HG03196 (cell line): ENCODE data around the gene IL17A.
"Not testable (repeated sequence)": the region's sequence is repeated elsewhere in the genome, so short reads cannot be mapped to it uniquely, and the experiment has no call there.

Experiments used
- ATAC-seq: cut with Tn5 transposase; IDR thresholded peaks from one replicate; pipeline ENCODE4 v1.9.1; 2021; ENCODE audit not compliant: unreplicated experiment

The IL17A gene

DNA sequence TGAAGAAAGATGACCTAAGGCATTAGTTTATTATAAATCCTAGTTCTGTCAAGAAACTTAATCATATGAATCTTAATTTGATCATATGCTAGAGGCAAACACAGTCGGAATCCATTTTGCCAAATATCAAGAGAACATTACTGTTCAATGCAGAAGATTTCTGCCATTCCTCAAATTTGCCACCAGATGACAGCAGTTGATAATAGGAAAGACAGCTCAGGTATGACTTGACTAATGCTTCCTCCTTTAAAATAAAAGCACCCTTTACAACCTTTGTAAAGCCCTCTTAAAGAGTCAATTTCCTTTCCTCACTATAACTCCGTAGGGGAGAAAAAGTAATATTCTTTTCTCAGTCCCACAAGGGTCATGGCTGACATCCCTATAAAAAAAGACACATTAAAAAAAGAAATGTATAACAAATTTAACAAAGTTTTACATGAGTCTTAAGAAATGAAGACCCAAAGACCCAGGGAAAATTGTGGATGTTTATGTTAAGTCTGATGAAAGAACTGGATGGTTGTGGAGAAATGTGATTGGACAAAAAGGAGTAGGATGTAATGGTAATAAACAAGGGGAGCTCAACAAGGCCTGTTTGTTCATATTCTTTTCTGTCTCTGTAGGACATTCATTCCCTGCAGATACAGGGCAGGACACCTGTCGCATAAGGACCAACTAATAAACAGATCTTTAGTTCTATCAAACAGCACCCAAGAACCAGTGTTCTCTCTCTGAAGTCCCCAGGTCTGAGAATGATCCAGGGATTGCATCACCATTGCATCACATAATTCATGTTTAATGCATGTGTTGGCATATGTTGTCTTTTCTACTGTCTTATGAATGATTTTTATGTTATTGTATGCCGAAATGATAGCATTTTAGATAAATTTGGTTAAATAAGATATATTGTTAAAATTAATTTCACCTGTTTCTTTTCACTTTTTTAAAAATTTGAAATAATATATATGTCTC lies 23.0 kb upstream of the IL17A start:
- peak; percentile 44 for ATAC-seq

DNA sequence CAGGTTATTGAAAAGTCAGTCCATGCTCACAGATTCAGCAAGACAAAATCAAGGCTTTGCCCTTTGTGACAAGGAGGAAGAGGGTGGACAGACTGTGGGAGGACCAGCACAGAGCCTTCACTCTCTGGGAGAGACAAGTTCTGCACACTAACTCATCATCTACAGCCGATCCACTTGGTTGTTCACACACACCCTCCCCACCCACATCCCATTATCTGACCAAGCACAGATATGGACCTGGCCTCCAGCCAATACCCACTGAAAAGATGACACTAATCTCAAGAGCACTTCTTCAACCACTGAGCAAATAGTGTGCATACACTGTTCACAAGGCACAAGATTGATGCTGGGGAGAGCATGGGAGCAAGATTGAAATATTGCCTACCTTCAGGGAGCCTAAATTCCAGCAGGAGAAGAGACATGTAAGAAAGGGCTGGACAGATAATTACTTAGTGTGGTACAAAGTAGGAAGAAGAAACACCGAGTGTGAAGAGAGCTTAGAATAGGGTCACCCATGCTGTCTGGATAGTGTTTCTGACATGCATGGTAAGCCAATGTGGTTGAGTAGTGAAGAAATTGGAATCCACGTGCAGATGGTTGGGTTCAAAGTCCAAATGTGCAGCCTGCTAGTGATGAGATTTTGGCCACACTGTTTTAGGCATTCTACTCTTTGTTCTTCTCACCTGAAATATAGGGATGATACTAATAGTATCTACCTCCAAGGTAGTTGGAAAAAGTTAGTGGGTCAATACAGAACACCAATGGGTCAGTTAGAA lies 21.7 kb upstream of the IL17A start:
- no peak for ATAC-seq

DNA sequence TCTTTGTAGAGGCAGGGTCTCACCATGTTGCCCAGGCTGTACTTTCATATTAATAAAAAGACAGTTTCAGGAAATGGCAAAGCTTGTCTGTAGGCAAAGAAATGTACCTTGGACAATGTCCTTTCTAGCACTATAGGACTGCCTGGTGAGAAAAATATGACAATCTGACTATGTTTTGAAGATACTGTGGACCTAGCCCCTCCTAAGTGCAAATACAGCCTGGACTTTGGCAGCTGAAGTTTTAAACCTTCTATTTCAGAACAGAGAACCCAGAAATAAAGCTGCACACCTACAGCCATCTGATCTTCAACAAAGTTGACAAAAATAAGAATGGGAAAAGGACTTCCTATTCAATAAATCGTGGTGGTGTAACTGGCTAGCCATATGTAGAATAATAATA lies 18.9 kb upstream of the IL17A start:
- no peak for ATAC-seq

DNA sequence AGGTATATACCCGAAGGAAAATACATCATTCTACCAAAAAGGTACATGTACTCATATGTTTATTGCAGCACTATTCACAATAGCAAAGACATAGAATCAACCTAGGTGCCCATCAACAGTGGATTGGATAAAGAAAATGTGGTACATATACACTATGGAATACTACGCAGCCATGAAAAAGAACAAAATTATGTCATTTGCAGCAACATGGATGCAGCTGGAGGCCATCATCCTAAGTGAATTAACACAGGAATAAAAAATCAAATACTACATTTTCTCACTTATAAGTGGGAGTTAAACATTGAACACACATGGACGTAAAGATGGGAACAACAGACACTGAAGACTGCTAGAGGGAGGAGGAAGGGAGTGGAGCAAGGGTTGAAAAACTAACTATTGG lies 17.8 kb upstream of the IL17A start:
- ATAC-seq = not testable (repeated sequence)

DNA sequence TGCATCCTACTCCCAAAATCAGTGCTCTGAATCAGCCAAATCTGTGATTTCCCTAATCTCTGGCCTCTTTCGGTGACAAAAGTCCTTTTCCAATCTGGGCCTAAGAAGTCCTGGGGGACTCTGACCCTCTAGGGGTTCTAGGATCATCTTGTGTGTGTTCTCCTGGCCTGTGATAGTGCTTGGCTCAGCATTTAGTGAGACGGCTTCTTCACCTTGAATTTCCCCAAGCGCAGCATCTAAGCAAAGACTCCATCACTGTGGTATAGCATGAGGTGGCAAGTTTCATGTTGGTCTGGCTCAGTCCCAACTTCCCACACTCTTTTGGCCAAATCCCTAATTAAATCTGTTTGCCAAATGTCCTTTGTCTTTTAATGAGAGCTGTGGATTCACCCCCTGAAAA lies 12.1 kb upstream of the IL17A start:
- ATAC-seq = no peak

DNA sequence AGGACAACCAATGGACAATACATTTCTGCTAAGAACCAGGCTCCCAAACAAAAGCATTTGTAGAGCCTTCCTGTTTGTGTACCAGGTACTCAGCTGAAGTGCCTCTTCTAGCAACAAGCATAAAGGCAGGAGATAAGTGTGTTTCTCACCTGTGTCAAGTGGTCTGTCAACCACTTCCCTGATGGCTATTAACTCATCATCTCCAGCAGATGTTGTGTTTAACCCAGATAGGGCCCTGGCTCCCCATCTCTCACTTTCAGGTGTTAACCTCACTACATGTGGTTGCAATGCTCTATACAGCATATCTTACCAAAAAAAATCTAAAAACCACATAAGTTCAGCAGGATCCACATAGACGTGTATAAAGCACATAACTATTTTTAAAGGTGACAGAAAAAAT lies 9.6 kb upstream of the IL17A start:
- ATAC-seq = peak; percentile 45

DNA sequence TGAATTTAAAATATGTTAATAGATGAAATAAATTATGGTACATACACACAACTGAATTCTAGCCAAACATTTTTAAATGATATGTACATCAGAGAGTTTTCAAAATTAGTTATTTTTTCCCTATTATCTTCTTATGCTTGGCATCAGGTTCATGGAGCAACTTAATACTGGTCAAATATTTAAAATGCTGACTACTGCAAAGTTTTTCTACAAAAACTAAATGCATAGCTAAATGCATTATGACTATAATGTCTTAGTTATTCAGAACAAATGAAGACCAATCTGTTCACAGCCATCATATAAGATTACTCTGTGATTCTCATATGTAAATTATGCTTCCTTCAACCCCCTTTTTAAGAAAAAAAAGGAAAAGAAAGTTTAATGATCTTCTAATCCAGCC lies 8.2 kb upstream of the IL17A start:
- ATAC-seq = no peak

DNA sequence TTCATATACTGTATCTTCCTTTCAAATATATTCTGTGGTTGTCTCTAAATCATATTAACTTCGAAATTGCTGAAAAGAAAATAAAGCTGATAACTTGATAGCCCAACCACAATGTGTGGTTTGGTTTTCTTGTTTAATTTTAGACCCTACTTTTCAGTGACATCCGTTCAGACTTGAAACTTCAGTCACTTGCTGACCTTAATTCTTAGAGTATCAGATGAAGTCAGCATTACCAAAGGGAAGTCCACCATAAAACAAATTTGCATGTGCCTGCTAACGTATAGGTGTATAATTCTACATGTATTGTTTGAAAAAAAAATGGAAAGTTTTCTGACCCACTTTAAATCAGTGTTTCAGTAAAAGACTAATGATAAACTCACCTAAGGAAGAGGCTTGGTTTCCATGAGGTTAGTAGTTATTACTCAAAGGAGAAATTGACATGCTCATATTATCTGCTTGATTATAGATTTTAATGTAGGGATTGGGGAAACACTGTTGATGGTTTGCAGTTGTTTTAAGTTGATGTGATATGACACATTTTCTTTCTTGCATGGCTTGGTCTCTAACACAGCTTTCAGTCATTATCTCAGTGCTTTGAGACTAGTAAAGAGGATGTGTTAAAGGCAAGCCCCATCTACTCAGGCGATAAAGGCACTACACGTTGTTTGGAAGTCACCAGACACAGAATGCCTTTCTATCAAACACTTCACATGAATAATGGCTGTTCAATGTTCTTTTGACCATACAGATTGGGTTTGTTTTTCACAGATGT lies 5.2 kb upstream of the IL17A start:
- ATAC-seq = peak; percentile 65

DNA sequence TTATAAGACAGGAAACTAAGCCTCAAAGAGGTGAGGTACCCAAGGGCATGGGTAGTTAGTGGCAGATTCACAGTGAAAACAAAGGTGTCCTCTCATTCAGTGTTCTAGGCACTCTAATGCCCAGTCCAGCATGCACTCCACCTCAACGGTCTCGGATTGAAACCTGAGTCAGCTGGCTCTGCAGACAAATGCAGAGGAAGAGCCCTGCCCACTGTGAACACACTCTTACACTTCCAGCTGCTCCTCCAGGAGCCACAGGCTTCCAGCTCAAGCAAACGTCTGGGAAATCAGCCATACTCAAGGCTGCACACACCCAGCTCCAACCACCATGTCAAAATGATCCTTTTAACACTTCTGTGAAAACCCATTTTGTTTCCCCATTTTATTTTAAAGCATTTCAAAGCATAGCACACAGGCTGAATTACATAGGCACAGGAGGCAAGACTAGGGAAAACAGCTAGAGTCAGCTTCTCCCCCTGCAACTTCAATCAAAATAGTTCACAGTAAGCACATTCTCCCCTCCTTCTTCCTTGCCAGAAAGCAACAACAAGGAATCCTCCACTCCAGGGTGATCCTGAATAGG lies 3.0 kb upstream of the IL17A start:
- ATAC-seq = no peak

DNA sequence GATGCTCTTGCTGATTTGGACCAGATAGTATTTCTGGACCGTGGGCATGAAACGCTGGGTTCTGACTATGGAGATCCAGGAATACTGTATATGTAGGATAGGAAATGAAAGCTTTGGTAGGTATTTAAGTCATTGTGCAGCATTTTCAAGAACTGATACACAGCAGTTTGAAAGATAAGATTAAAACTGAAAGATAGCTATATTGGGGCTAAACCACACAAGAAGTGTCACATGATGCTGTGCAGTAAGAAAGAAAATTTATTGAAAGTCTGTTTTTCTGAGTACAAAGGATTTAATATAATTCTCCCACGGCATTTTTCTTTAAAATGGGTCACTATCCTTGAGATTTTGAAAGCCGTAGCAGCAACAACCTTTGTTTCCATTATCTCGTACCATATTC lies 305 bp downstream of the IL17A start:
- ATAC-seq = no peak

DNA sequence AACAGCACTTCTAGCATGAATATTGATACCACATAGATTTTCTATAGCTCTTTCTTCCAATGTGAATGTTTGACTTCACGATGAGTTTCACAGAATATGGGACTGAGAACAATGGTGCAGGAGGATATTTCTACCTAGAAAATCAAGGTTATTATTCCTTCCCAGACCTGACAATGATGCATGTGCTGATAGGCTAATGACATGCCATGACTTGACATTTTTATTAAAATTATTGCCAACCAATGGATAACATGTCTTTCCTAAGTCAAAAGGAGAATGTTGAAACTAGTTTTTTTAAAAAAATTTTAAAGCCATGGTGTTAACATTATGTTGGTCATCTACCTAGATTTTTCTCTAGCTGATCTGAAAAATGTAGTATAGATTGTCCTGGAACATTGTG lies 923 bp downstream of the IL17A start:
- ATAC-seq = no peak

DNA sequence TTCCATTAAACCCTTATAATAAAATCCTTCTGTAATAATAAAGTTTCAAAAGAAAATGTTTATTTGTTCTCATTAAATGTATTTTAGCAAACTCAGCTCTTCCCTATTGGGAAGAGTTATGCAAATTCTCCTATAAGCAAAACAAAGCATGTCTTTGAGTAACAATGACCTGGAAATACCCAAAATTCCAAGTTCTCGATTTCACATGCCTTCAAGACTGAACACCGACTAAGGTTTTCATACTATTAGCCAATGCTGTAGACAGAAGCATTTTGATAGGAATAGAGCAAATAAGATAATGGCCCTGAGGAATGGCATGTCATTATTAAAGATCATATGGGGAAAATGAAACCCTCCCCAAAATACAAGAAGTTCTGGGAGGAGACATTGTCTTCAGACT lies 3.8 kb downstream of the IL17A start:
- no peak for ATAC-seq

DNA sequence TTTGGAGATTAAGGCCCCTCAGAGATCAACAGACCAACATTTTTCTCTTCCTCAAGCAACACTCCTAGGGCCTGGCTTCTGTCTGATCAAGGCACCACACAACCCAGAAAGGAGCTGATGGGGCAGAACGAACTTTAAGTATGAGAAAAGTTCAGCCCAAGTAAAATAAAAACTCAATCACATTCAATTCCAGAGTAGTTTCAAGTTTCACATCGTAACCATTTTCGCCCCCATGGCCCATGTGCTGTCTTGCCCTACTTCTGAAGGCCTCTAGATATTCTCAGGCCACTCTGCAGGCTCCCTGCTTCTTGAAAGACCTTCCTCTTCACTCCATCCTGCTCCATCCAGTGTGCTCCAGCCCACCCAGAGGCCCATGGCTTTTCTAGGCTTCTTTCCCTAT lies 4.2 kb downstream of the IL17A start:
- ATAC-seq = no peak

DNA sequence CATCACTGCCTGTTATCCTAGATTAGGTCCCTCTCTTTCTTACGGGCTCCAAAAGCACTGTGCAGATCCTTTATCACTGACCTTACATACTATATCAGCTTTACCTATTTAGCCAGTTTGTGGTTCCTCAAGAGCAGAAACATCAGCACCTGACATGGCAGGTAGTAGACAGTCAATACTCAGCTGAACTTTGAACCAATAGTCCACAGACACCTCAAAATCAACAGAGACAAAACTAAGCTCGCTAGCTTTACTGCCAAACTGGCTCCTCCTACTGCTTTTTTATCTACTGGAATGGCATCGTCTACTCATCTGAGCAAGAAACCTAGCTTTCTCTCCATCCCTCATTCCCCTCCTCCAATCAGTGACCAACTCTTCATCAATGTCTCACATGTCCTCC lies 5.6 kb downstream of the IL17A start:
- ATAC-seq = no peak

DNA sequence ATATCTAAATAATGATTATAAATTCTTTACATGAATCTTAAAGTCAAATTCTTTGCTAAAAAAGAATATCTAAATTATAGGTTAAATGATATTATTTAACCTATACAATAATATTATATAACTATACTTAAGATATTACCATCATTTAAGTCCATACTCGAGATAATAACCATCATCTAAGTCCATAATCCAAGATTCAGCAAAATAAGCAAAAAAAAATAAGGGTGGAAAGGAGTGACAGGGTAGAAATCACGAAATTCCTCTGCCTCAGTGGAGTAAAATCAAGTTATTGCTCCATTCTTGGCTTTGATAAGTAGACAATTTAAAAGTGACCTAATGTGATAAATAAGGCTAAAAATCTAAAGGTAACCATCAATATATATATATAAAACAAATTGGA lies 9.7 kb downstream of the IL17A start:
- no peak for ATAC-seq

DNA sequence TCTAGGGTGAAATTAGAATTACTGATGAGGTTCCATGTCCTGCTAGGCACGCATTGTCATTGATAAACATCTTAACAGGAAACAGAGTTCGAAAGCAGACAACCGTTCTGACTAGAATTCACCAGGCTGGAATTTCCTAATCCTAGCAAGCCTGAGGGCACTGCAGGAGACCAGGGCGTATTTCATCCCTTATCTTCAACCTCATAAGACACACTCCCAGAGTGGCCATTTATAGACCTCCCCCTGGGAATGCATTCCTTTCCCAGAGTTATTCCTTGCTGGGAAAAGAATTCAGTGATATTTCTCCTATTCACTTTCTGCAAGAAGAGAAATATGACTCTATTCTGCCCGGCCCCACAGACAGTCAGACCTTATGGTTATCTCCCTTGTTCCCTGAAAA lies 13.9 kb downstream of the IL17A start:
- ATAC-seq = not testable (repeated sequence)

DNA sequence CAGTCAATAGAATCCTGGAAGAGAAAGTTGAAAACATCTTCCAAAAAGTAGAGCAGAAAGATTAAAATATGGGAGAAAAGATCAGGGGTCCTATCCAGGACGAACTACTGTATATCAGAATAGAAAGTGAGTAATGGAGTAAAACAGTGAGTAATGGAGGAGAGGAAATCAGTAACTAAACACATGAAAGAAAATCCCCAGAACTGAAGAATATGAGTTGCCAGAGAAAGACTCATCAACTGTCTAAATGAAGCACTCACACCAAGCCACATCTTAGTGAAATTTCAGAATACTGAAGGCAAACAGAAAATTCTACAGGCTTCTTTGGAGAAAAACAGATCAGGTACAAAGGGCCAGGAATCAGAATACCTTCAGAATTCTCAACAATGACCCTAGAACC lies 14.9 kb downstream of the IL17A start:
- no peak for ATAC-seq

DNA sequence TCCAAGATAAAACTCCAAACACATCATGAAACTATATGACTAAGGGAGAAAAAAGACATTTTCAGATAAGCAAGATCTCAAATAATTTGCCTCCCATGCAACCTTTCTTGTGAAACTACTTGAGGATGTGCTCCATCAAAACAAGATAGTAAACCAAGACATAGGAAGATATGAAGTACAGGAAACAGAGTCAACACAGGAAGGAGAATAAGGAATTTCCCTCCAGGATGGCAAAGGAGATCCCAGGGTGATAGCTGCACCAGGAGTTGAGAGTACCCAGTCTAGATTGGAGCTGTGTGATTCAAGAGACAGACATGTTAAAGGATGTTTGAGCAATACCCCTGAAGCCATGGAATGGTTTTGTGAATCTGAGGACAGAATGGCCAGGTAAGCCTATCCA lies 15.3 kb downstream of the IL17A start:
- no peak for ATAC-seq

DNA sequence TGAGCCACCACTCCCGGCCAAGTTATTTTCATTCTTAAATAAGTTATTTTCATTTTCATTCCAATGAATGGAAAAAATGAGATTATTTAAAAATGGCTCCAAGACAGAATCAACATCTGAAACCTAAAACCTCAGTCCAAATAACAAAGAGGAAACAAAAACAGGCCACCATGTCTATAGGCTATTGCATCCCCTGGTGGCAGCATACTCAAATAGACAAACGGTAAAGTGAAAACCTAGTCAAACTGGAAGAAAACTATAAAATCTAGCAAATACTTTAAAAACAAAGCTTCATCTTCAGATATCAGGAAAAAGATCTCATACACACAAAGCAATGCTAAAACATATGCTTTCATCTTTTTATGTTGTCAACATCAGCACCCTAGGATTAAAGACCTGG lies 20.9 kb downstream of the IL17A start:
- no peak for ATAC-seq

DNA sequence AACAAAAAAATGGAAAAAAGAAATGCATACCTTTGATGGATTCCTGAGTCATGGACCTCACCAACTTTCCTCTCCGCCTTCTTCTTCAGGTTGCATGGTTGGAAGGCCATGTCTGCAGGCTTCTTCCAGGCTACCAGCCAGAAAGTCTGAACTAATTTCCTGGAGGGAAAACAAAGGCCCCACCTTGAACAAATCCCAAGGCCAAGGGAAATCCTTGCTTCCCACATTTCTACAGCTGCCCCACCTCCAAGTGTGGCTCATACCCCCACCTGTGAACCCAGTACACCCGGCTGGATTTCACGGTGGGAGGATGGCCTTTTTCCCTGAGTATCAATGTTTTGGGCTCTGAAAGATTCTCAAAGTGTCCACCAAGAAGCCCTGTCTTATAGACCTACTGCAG lies 22.4 kb downstream of the IL17A start:
- no peak for ATAC-seq

DNA sequence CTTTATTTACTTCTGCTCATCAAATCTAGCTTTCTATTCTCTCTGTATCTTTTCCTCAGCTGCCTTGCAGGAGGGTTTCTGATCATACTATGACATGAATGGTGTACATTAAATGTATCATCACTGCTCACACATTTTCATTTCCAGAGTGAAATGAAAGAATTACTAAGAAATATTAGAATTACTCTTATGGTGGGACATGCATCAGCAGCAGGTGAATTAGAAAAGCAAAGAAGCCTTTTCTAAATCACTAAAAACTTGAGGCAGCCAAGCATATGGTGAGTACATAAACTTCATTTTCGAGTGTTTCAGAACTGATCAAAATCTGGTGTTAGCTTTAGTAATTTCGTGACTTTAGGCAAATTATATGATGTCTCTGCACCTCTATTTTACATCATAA lies 23.6 kb downstream of the IL17A start:
- peak; percentile 14 for ATAC-seq
